ENCODE results near the gene ABHD17B.

- TF ChIP-seq, protein P1, sequence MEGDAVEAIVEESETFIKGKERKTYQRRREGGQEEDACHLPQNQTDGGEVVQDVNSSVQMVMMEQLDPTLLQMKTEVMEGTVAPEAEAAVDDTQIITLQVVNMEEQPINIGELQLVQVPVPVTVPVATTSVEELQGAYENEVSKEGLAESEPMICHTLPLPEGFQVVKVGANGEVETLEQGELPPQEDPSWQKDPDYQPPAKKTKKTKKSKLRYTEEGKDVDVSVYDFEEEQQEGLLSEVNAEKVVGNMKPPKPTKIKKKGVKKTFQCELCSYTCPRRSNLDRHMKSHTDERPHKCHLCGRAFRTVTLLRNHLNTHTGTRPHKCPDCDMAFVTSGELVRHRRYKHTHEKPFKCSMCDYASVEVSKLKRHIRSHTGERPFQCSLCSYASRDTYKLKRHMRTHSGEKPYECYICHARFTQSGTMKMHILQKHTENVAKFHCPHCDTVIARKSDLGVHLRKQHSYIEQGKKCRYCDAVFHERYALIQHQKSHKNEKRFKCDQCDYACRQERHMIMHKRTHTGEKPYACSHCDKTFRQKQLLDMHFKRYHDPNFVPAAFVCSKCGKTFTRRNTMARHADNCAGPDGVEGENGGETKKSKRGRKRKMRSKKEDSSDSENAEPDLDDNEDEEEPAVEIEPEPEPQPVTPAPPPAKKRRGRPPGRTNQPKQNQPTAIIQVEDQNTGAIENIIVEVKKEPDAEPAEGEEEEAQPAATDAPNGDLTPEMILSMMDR (IDR thresholded peaks at IDR 0.05), result no peak
- no peak for TF ChIP-seq POLR2AphosphoS5 (IDR thresholded peaks at IDR 0.05; ENCODE audit: insufficient read depth in 1 of 2, low read depth in 1 of 2)
These were observed 56.2 kb downstream of the ABHD17B start for GRCh38 chr9:71854811-71855210.
